NK-92 (cell line): ENCODE data around the gene NFKBIE.

ENCODE experiments used
- DNase-seq: peaks from one replicate; lab custom pipeline; 2025; ENCODE audit not compliant: unreplicated experiment; lab: John Stamatoyannopoulos, UW

Gene NFKBIE

DNA sequence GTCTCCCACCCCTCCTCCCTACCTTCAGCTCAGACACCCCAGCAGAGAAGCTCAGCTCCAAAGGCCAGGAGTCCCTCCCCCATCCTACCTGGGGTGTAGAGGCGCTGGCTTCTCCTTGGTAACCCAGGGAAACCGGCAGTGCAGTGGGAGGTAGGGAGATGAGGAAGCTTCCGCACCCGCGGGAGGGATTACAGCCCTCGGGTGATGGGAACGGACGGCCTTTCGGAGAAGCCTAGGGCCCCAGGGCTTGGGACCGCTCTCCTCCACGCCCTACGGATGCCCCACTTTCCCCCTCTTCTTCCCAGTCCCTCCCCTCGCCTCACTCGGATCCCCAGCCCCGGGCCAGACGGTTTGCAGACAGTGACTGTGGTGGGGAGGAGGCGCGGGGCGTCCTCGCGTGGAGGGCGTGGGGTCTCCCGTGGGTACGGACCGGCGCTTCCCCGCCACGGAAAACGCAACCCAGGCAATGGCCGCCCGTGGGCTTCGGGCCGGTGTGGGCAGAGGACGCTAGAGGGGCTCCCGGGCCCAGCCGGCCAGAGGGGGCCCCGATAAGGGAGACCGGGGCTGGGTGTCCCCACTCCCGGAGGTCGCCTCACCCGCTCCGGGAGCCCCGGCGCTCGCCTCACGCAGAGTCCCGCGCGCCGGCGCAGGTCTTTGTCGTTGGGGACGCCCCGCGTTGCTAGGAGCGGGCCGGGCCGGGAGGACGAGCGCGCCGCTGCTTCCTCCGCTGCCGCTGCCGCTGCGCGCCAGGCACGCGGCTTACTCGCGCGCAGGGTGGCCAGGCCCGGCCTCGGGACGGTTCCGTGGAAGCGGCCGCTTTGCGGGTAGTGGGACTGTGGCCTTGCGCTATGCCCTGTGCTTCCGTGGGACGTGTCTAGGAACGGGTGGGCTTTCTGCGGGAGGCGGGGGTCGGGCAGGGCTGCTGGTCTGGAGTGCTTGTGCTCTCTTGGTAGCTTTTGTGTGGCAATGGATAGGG lies 32.0 kb upstream of the NFKBIE start:
- DNase-seq, result no peak

DNA sequence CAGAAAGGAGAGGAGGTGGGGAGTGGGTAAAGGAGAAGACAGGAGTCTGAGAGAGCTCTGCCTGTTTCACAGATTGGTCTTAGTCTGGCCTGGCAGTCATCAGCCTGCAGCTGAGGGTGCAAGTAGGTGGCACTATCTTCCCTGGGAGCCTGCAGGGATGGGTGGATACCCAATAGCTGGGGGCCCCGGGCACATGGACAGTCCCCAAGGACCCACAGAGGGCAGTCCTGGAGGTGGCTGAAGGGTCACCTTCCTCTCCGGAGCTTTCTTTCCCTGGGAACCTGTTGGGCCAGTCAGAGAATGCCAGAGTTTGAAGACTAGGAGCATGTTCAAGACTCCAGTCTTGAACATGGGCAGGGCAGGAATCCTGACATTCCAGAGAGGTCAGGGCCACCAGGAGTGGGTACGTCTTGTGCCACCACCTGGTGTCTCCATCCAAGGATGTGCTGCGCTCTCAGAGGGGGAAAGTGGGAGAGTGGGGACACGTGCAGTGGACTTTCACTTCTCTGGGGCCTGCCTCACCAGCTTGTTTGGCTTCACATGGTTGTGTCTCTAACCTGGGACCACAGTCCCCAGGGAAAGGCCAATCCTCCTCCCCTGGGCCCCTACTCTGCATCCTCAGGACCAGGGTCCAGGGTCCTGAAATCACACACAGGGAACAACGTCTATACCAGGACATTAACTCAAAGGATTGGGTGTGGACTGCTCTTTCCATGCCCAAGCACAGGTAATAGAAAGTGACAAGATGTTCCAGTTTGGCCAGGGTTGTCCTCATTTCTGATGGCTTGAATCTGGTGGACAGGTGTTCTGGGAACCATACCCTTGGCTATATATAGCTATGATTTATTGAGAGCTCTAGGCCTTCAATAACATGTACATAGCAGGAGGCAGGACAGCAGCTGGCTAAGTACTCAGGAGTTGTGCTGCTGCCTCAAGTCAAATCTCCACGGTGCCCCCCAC lies 29.8 kb upstream of the NFKBIE start:
- no peak for DNase-seq

DNA sequence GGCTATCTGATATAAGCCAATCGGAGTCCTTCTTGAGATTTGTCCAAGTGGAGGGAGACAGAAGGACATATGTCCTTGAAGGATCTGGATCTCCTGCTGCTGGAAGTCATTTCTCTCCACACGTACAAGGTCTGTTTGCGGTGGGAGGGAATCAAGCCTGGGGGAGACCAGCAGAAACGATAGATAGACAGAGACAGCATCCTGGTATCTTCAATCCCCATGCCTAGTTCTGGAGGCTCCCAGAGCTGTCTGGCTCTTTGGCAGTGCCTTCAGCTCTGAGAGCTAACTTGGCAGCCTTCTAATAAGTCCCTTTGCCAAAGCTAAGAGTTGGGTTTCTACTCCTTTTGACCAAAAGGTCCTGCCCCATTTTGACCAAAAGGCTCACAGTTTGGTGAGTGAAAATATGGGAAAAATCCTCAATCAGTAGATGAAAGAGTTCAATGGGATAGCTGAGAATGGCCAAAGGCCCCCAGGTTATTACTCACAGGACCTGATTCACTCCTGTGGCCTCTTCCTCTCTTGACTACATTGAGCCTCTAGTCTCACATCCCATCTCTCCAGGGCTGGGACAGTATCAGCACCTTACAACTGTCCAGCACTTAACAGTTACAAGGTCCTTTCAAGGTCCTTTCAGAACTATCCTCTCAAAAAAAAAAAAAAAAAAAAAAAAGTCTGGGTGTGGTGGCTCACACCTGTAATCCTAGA lies 27.5 kb upstream of the NFKBIE start:
- no peak for DNase-seq

DNA sequence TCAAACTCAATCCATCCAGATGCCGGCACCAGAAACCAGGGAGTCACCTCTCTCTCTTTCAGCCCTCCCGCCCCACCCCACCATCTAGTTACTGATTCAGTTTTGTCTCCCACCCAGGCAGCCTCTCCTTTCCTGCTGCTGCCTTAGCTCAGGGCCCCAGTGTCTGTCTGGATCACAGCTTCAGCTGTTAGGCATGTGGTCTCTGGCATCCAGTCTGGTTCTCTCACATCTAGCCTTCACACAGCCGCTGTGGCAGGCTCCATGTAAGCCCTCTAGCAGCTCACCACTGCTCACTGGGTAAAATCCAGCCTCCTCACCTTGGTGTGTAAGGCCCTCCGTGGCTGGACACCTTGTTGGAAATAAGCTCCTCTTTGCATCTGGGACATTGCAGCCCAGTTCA lies 26.5 kb upstream of the NFKBIE start:
- DNase-seq, result no peak

DNA sequence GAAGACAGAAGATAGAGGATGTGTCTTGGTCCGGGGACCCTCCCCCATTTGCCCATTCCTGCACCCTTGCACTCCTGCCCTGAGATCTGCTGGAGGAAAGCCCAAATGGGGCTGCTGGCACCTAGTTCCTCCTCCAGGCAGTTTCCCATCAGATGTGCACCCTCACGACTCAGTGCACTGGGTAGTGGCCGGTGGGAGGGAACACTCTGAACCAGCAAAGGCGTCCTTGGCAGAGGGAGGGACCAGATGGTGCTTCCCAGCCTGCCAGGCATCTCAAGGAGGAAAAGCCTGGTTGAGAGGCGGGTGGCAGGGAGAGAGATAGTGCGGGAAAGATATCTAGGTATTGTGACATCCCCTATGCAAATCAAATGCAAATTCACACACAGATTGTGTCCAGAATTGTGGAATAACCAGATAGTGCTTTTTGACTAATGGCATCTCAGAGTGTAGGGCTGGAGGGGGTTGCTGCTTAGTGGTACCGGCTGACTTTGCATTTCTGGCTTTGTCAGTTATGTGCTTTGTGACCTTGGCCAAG lies 24.4 kb upstream of the NFKBIE start:
- DNase-seq, result no peak

DNA sequence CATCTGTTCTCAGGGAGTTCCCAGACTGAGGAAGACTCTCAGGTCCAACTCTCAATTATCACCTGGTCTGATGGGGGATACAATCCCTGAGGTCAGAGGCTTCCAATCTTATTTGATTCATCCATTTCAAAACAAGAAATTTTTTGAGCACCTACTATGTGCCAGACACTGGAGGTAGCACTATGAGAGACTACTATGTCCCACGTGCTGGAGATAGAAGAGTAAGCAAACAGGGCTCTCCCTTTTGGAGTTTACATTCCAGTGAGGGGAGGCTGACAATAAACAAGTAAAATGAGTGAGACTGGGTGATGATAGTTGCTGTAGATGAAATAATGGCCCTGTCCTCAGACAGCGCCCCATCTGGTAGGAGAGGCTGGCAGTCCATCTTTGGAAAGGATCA lies 21.4 kb upstream of the NFKBIE start:
- no peak for DNase-seq

DNA sequence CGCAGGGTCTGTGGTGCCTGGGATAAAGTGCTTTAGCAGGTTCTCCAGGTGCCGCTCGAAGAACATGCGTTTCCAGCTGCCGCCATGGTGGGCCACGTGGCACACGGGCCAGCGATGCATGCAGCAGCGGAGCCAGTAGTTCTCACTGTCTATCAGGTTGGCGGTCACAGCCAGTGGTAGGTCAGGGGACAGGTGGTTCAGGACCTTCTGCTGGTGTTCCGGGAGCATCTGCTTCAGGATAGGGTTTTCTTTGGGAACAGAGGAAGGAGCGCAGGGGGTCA lies 20.9 kb upstream of the NFKBIE start:
- DNase-seq, result no peak

DNA sequence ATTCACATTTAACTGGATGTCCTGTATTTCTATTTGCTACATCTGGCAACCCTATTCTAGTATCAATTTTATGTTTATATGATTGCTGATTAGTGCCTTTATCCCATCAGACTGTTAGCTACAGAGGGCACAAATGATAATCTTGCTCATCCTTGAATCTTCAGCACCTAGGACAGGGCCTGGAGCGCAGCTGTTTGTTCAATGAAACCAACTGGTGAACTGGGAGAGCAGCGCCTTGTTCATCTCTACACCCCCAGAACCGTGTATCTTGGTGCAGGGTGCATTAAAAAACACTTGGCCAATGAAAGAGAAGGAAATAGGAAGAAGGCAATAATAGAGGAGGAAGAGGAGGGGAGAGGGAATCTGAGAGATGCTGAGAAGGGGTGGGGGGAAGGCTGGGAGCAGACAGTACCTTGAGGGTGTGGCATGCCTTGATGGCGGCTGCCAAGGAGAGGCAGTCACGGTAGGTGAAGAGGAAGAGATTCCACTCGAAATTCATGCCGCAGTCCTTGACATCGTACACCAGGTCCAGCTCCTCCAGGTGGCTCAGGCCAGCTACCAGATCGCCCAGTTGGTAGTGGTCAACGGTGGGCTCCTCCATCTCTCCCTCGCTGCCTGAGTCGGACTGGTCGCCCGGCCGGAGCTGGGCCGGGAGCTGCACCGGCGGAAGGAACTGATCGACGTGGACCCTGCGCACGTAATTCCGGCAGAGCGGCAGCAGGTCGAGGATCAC lies 20.4 kb upstream of the NFKBIE start:
- DNase-seq, result no peak

DNA sequence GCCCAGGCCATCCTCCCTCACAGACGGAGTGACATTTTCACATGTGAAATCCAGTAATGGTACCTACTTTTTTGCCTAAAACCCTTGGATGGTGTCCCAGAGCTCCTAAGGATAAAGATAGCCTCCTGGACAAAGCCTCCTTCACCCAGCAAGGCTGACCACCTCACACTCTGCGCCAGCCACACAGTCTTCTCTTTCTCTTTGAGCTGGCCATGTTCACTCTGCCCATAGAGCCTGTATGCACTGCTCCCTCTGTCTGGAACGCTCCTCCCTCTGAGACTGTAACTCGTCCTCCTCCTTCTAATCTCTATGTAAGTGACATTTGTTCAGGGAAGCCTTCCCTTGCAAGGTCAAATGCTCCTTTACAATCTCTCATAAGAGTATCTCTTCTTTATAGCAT lies 19.5 kb upstream of the NFKBIE start:
- DNase-seq, result no peak

DNA sequence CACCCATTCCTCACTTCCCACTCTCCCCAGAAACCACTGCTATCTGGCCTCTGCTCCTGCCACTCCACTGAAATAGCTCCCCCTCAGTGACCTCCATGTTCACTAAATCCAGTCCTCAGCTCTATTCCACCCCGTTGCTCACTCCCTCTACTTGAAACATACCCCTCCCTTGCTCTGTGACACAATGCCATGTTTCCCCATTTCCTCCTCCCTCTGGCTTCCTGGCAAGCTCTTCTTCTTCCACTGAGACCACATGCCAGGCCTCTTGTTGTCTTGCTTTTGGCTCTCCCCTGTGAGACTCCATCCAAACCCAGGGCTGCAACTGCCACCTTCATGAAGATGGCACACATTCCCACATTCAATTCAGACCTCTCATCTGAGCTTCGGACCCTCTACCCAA lies 18.8 kb upstream of the NFKBIE start:
- DNase-seq, result no peak

DNA sequence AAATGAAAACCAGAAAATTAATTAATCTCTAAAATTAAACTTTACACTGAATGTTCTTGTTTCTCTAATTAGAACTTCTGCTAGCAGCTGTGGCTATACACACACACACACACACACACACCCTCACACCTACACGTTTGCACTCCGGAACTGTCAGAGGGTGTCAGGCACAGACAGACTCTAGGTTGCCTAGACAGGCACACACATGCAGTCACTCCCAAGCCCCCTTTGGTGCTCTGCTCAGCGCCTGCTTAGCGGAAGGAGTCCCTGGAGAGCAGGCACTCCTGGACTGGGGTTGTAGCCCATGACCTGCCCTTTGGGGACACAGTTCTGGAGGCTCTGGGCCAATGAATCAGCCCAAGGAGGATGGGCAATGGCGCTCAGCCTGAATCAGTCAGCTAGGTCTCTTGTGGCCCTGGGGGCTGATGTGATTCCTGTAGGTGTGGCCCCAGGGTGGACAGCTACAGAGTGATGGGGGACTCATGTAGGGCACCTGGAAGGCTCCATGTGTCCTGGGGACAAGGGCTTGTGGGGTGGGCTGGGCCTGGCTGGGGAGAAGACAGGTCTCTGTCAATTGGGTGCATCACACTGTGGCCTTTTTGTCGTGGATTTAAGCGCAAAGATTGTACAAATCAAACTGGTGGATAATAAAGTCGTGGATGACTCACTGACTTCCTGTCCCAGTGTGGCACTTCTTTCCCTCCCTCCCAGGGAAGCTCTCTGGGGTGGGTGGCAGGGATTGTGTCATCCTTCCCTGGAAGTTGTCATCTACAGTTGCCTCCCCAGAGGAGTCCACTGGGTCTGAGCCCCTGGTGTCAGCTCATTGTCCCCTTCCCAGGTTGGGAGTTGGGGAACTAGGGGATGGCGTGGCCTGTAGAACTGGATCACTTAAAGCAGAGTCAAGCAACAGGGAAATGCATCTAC lies 13.7 kb upstream of the NFKBIE start:
- no peak for DNase-seq

DNA sequence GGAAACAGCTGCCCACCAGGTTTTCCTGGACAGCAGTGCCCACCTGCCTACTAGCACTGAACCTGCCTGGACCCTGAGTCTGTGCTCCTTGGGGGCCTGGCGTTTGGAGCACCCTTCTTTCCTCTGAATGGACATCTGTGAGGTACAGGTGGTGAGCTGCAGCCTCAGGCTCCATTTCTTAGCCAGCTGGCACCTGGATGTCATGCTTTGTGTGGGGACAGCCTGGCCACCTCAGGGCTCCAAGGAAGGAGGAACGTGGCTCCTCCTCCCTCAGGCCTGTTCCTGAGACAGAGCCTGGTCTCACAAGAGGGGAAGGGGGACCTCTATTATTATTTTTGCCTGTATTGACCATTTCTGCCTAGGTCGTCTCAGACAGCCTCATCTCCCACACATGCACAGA lies 13.0 kb upstream of the NFKBIE start:
- DNase-seq, result no peak

DNA sequence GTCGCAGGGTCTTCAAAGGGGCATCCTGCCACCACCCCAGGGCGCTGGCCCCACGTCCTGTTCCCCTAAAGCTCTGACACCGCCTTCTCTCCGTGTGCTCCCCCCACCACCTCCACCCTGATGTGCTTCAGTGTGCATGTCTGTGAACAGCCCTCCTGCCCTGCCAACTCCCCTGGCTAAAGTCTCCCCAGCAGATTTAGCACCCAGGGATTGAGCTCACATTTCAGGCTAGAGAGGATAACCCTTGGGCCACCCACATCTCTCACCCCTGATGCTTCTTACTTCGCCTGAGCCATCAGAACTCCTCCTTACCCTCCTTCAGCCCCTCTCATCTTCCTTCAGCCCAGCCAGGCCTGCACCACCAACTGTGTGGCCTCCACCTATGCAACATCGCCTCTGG lies 12.4 kb upstream of the NFKBIE start:
- DNase-seq, result no peak

DNA sequence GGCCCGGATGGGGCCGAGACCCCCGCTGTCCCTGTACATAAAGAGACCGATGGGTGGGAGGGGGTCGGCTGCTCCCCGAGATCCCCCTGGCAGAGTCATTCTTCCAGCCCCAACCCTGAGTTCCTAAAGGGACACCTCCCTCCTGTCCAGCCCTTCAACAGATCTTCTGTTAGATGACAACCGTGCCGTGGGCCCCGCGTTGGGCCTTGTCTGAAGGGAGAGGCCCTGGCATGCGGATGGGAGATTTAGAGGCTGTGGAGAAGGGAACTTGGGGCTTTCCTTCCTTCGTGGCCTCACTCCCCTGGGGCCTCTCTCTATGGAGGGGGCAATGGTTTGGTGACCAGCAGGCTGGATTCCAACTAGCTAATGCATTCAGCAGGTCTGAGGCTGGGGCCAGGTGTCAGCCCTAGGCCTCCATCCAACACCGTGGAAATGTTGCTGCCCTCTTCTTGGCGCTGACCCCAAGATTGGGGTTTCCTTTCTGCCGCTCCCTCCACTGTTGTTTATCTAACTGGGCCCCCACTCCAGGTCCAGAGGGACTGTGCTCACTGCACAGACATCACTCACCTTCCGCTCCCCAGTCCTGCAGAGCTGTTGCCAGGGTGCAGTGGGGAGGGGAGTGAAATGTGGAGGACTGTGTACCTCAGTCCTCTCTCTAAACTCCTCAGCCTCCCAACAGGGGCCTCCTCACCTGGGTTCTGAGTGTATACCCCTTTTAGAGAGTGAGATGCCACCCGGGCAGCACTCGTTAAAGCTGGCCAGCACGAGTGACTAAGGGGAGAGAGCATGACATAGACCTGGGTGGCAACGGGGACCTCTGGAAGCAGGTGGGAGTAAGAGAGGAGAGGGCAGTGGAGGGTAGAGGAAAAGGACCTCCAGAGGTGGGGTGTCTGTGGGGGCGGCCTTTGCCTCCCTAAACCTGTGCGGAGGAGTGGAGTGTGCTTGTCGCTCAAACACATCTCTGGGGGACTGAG lies 11.6 kb upstream of the NFKBIE start:
- DNase-seq, result no peak

DNA sequence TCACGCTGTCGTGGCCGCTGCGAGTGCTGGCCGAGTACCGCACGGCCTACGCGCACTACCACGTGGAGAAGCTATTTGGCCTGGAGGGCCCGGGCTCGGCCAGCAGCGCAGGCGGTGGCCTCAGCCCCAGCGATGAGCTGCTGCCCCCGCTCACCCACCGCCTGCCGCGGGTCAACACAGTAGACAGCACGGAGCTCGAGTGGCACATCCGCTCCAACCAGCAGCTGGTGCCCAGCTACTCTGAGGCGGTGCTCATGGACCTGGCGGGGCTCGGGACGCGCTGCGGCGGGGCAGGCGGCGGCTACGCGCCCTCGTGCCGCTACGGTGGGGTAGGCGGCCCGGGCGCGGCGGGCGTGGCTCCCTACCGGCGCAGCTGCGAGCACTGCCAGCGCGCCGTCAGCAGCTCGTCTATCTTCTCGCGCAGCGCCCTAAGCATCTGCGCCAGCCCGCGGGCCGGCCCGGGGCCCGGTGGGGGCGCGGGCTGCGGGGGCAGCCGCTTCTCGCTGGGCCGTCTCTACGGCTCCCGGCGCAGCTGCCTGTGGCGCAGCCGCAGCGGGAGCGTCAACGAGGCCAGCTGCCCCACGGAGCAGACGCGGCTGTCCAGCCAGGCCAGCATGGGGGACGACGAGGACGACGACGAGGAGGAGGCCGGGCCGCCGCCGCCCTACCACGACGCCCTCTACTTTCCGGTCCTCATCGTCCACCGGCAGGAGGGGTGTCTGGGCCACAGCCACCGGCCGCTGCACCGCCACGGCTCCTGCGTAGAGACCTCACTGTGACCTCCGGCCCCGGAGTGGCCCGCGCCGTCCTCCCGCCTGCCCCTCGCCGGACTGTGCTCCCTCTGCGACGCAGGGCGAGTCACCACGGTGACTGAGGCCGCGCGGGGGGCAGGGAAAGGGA lies 10.6 kb upstream of the NFKBIE start:
- DNase-seq, result no peak

DNA sequence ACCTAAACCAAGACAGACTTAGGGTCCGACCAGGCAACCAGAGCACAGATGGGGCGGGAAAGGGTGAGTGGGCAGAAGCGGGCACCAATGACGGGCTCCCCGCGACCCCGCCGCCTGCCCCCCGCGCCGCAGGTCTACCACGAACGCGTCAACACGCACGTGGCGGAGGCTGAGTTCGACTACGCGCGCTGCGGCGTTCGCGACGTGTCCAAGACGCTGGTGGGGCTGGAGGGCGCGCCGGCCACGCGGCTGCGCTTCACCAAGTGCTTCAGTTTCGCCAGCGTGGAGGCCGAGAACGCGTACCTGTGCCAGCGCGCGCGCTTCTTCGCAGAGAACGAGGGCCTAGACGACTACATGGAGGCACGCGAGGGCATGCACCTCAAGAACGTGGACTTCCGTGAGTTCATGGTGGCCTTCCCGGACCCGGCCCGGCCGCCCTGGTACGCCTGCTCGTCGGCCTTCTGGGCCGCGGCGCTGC lies 10.0 kb upstream of the NFKBIE start:
- DNase-seq, result no peak

DNA sequence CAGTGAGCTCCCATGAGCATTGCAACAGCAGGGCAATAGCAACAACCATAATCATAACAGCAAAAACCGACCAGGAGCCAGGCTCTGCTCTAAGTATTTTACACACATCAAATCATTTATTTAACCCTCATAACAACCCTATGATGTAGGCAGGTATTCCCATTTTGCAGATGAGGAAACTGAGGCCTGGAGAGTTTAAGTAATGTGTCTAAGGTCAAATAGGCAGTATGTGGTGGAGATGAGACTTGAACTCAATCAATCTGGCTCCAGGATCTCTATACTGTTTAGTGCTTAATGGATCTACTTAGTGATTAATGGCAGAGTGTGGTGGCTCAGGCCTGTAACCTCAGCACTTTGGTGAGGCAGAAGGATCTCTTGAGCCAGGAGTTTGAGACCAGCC lies 8.3 kb upstream of the NFKBIE start:
- DNase-seq, result no peak
